Transverse colon (tissue), 4 donors: Measurements from ENCODE around the gene CCDC174. TPM values are rescaled to one million over a fixed set of nuclear protein-coding genes. Genes with fewer than 3 reads are reported as not detected.

ENCODE experiments used
- DNase-seq: peaks from one replicate; pipeline ENCODE4 v3.0.0-alpha.2; 2019
- H3K27ac ChIP-seq, 4 donors: fragments of 200-600 bp; sonication (generic); 2 replicates each; pipeline ENCODE4 v1.5.1; 2016 to 2018; ENCODE audit warnings: inconsistent platforms in 4 of 4
- H3K27me3 ChIP-seq: fragments of 200-600 bp; sonication (generic); 2 replicates; pipeline ENCODE4 v1.5.1; 2017; ENCODE audit warnings: inconsistent platforms
- H3K36me3 ChIP-seq, 4 donors: fragments of 200-600 bp; sonication (generic); 2 replicates each; pipeline ENCODE4 v1.5.1; 2017 to 2019; ENCODE audit warnings: inconsistent platforms in 4 of 4
- H3K4me1 ChIP-seq, 4 donors: fragments of 200-600 bp; sonication (generic); 2 replicates each; pipeline ENCODE4 v1.5.1; 2017 to 2020; ENCODE audit warnings: inconsistent platforms in 4 of 4
- H3K4me3 ChIP-seq, 4 donors: fragments of 200-600 bp; sonication (generic); 1 replicate in 1 of 4; 2 replicates in 3 of 4; pipeline versions ENCODE4 v1.5.1 to v1.6.1; 2017 to 2019; ENCODE audit warnings: inconsistent platforms in 4 of 4
- H3K9me3 ChIP-seq, 2 donors: fragments of 200-600 bp; sonication (generic); 2 replicates each; pipeline ENCODE4 v1.5.1; 2017 to 2019; ENCODE audit warnings: inconsistent platforms in 2 of 2
- CTCF ChIP-seq, 5 experiments: fragments of 200-600 bp in 3 of 5; fragments of 450-650 bp in 2 of 5; sonication (generic) in 3 of 5; IDR thresholded peaks; 1 replicate in 2 of 5; 2 replicates in 3 of 5; pipeline ENCODE4 v1.5.1; 2016 to 2017; ENCODE audit warnings: antibody characterized with exemption in 5 of 5, inconsistent platforms in 3 of 5, mild to moderate bottlenecking in 2 of 5, moderate library complexity in 1 of 5
- EP300 ChIP-seq: sonication (generic); formaldehyde crosslinking; IDR thresholded peaks from one replicate; pipeline ENCODE4 v1.6.1; 2017; ENCODE audit warnings: antibody characterized with exemption, low read depth
- POLR2A ChIP-seq: fragments of 450-650 bp; IDR thresholded peaks from one replicate; pipeline ENCODE4 v1.6.1; 2016; ENCODE audit warnings: antibody characterized with exemption, mild to moderate bottlenecking, moderate library complexity
- POLR2AphosphoS5 ChIP-seq, 3 donors: sonication (generic); formaldehyde crosslinking; IDR thresholded peaks; one replicate each; pipeline ENCODE4 v1.6.1; 2016; ENCODE audit warnings: antibody characterized with exemption in 3 of 3
- WGBS, 2 donors: methylation state at CpG; one replicate each; pipeline ENCODE4 v1.1.5; 2018; ENCODE audit warnings: low coverage in 1 of 2; 5-methylcytosine and 5-hydroxymethylcytosine counted together
- in situ Hi-C, 4 donors: fragments of 200-750 bp; cut with MboI; loops; one replicate each; pipeline versions ENCODE4 v1.15.0 to v1.15.1; 2017; ENCODE audit warnings: low sequenced_read_pairs in 3 of 4, low pct_ligation_motif_present in 1 of 4, low pct_unique_long_range_greater_than_20kb in 1 of 4
- intact Hi-C: fragments of 100-400 bp; cut with DNase I; formaldehyde crosslinking; loops from one replicate; pipeline ENCODE4 v1.15.1; 2023; ENCODE audit warnings: low total_unique reads
- total RNA-seq, 4 donors: library from RNA; depleted of rRNA; stranded (reverse); fragments of >200 nt; gene quantifications; one replicate each; pipeline ENCODE4 v1.1.0, GENCODE V29; 2016

CCDC174 gene
- total RNA-seq, 4 donors from 2014 or later: 29.2 to 84.8 (median 35.9) TPM

GRCh38 chr3:14700891-14701290, 49.3 kb downstream of the CCDC174 start:
- in situ Hi-C loops: no loop called here
- H3K4me1 ChIP-seq: no peaks in the 10 kb centered on the region
- TF ChIP-seq POLR2AphosphoS5 (IDR thresholded peaks at IDR 0.05) (no peak), POLR2A (no peak), CTCF (IDR thresholded peaks at IDR 0.05) (no peak), EP300 (no peak)
- WGBS, 2 donors: 72% methylated on average over 3 of the region's 3 CpGs; no CpG with 5 or more reads in 1 of the 2 donors
- H3K36me3 ChIP-seq: no peaks in the 10 kb centered on the region
- no peaks in the 10 kb centered on the region for H3K27me3 ChIP-seq
- no peak overlapping the region for H3K4me3 ChIP-seq
- H3K27ac ChIP-seq: no peak overlapping the region
- no peak for DNase-seq
- intact Hi-C loops: no loop called here
- no peaks in the 10 kb centered on the region for H3K9me3 ChIP-seq

GRCh38 chr3:14701676-14702075, 50.1 kb downstream of the CCDC174 start:
- WGBS, 2 donors: 60 to 98% methylated on average over 1 to 4 of the region's 4 CpGs
- H3K27ac ChIP-seq: no peak overlapping the region
- no peaks in the 10 kb centered on the region for H3K27me3 ChIP-seq
- intact Hi-C loops: no loop called here
- H3K36me3 ChIP-seq: no peaks in the 10 kb centered on the region
- H3K4me3 ChIP-seq: no peak overlapping the region
- H3K9me3 ChIP-seq: no peaks in the 10 kb centered on the region
- TF ChIP-seq POLR2A: no peak
- no peak for TF ChIP-seq CTCF (IDR thresholded peaks at IDR 0.05)
- TF ChIP-seq POLR2AphosphoS5 (IDR thresholded peaks at IDR 0.05): no peak
- TF ChIP-seq EP300: no peak
- in situ Hi-C loops: no loop called here
- H3K4me1 ChIP-seq: no peaks in the 10 kb centered on the region
- DNase-seq: no peak

GRCh38 chr3:14703128-14703750, 51.7 kb downstream of the CCDC174 start:
- Histone ChIP-seq H3K27ac (no peak overlapping the region), H3K9me3 (no peaks in the 10 kb centered on the region), H3K4me1 (no peaks in the 10 kb centered on the region), H3K27me3 (no peaks in the 10 kb centered on the region), H3K4me3 (no peak overlapping the region), H3K36me3 (no peaks in the 10 kb centered on the region)
- in situ Hi-C loops (no loop called here), intact Hi-C loops (no loop called here)
- WGBS, 2 donors: 92% methylated on average over 9 of the region's 9 CpGs; no CpG with 5 or more reads in 1 of the 2 donors
- TF ChIP-seq POLR2AphosphoS5 (IDR thresholded peaks at IDR 0.05): no peak
- TF ChIP-seq POLR2A: no peak
- no peak for TF ChIP-seq EP300
- TF ChIP-seq CTCF (IDR thresholded peaks at IDR 0.05): no peak
- DNase-seq: no peak

GRCh38 chr3:14703791-14704190, 52.2 kb downstream of the CCDC174 start:
- intact Hi-C loops: no loop called here
- Histone ChIP-seq H3K4me3 (no peak overlapping the region), H3K4me1 (no peaks in the 10 kb centered on the region), H3K9me3 (no peaks in the 10 kb centered on the region), H3K27me3 (no peaks in the 10 kb centered on the region), H3K27ac (no peak overlapping the region), H3K36me3 (no peaks in the 10 kb centered on the region)
- DNase-seq: no peak
- 88% methylated on average over 3 of the region's 3 CpGs; no CpG with 5 or more reads in 1 of the 2 donors for WGBS, 2 donors
- in situ Hi-C loops: no loop called here
- no peak for TF ChIP-seq POLR2AphosphoS5 (IDR thresholded peaks at IDR 0.05)
- TF ChIP-seq EP300: no peak
- TF ChIP-seq CTCF (IDR thresholded peaks at IDR 0.05): no peak
- TF ChIP-seq POLR2A: no peak
